GM12865 (cell line): ENCODE measurements around the gene DNAJC5.

Source experiments
- DNase-seq: peaks from one replicate; pipeline ENCODE4 v3.0.0; 2010; ENCODE audit warnings: low read depth
- H3K4me3 ChIP-seq: 2 replicates; pipeline ENCODE4 v1.5.1; 2011; ENCODE audit warnings: mild to moderate bottlenecking, low read depth, low read length, control low read depth
- CTCF ChIP-seq: IDR thresholded peaks from 2 replicates; pipeline ENCODE4 v1.5.1; 2011; ENCODE audit warnings: low read length, control low read depth, low read depth, inconsistent platforms; ENCODE audit not compliant: insufficient read depth; ENCODE audit errors: missing control alignments

The DNAJC5 gene

DNA sequence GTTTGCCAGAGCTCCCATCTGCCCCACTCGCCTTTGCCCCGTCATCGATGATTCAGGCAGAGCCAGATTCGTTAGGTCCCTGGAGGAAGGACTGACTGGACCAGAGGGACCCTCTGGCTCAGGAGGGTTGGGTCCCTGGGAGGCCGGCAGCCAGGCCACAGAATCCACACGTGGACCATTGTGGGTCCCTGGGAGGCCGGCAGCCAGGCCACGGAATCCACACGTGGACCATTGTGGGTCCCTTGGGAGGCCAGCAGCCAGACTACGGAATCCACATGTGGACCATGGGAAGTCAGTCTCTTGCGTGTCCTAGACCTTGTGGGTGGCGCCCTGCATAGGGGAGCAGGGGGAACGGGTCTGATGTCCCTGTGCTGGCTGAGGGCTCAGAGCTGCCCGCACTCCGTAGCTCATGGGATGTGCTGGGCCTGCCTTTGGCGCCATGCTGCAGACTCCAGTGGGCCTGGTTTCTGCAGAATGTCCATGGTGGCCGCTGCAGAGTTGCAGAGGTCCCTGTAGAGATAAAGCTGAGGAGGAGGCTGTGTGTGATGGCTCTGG is 37.8 kb downstream of the DNAJC5 start:
- no peak for DNase-seq
- no peak for TF ChIP-seq CTCF
- no peak overlapping the region for H3K4me3 ChIP-seq

DNA sequence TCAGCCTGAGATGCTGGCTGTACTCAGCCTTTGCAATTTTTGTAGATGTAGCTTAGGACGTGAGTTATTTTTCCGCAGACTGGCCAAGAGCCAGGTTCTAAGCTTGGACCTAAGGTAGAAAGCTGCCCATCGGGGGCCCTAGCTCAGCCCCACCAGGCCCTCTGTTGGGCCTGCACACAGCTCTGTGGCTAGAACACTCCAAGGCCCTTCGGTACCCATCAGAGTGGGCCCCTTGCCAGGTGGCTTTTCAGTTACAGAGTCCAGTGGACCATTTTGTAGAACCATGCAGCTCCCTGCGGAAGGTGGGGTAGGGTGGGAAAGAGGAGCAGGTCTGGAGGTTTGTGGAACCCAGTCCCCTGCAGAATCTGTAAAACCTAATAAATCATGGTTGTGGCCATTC is 38.7 kb downstream of the DNAJC5 start:
- no peak for TF ChIP-seq CTCF
- DNase-seq = no peak

GRCh38 chr20:63934271-63935068 is 39.5 kb downstream of the DNAJC5 start:
- peak; percentile 11 for TF ChIP-seq CTCF
- no peak for DNase-seq
- no peak overlapping the region for H3K4me3 ChIP-seq

More for the DNA sequence above, 38.7 kb downstream of the DNAJC5 start:
- H3K4me3 ChIP-seq = no peak overlapping the region

DNA sequence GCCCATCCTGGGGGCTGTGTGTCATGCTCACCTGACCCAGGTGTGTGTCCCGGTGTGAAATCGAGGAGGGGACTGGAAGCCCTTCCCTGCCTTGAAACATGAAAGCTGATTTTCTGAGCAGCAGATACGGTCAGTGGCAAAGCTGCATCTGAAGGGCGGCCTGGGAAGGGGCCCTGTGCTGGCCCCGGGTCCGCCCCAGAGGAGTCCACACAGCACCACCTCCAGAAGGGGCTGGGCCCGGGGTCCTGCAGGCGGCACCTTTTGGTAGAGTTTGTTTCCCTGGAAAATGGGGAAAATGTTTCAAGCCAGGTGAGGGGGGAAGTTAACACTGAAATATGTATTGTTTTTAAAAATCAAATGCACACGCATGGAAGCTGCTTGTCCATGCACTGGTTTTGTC is 40.5 kb downstream of the DNAJC5 start:
- no peak for DNase-seq
- H3K4me3 ChIP-seq = no peak overlapping the region
- TF ChIP-seq CTCF = no peak

GRCh38 chr20:63937596-63937995 is 42.7 kb downstream of the DNAJC5 start:
- no peak overlapping the region for H3K4me3 ChIP-seq
- no peak for TF ChIP-seq CTCF
- DNase-seq = no peak

GRCh38 chr20:63939061-63939935 is 44.4 kb downstream of the DNAJC5 start:
- TF ChIP-seq CTCF = no peak
- H3K4me3 ChIP-seq = no peak overlapping the region
- DNase-seq = no peak
